G401 (cell line): Measurements from ENCODE around the gene HAUS1. TPM values are rescaled to one million over a fixed set of nuclear protein-coding genes. Genes with fewer than 3 reads are reported as not detected.
A peak's percentile ranks its signal among the peaks of the same experiment; 100 is the strongest.

ENCODE experiments used
- DNase-seq: peaks from one replicate; pipeline ENCODE4 v3.0.0-alpha.2; 2015; ENCODE audit warnings: low spot score
- in situ Hi-C: cut with HindIII; loops from 2 replicates; pipeline ENCODE4 v1.10.0; 2016; ENCODE audit warnings: low sequenced_read_pairs, mixed read lengths
- total RNA-seq: library from RNA; depleted of rRNA; stranded (reverse); fragments of >200 nt; shearing (Covaris generic); gene quantifications from 2 replicates; pipeline ENCODE4 v1.2.3, GENCODE V29; 2014; rRNA removed

The HAUS1 gene
- total RNA-seq, 1 experiment from 2014 or later = 237 TPM

- in situ Hi-C loops = no loop called here
- peak; percentile 91 for DNase-seq
These were observed 69.5 kb downstream of the HAUS1 start for GRCh38 chr18:46173393-46174341.

- no peak for DNase-seq
- in situ Hi-C loops = no loop called here
These were observed 70.3 kb downstream of the HAUS1 start for GRCh38 chr18:46174342-46175041.

- in situ Hi-C loops = no loop called here
- DNase-seq = no peak
These were observed 71.8 kb downstream of the HAUS1 start for GRCh38 chr18:46176001-46176400.

Other genes starting within 250 kb of the HAUS1 start
- 4.6 and 5.8 TPM in 2 replicates for gene EPG5, start 137.1 kb upstream of the HAUS1 start, total RNA-seq
- 18.9 and 19.0 TPM in 2 replicates for gene PSTPIP2, start 32.1 kb upstream of the HAUS1 start, total RNA-seq
- gene ATP5F1A, start 6.1 kb upstream of the HAUS1 start, total RNA-seq = 912 and 973 TPM in 2 replicates